Tibial nerve (tissue), 4 donors: ENCODE data around the gene ATP1A4.
"Not testable (repeated sequence)": the region's sequence is repeated elsewhere in the genome, so short reads cannot be mapped to it uniquely, and the experiment has no call there.

Experiments used
- EP300 ChIP-seq, 2 donors: sonication (generic); formaldehyde crosslinking; IDR thresholded peaks; one replicate each; pipeline ENCODE4 v1.6.1; 2017; ENCODE audit warnings: antibody characterized with exemption in 2 of 2, mild to moderate bottlenecking in 1 of 2
- TF ChIP-seq, protein P1 (sequence below), 5 experiments: fragments of 200-600 bp in 3 of 5; fragments of 450-650 bp in 2 of 5; sonication (generic) in 3 of 5; IDR thresholded peaks; one replicate each; pipeline ENCODE4 v1.5.1; 2016 to 2019; ENCODE audit warnings: antibody characterized with exemption in 5 of 5, mild to moderate bottlenecking in 3 of 5, moderate library complexity in 2 of 5

DNA sequence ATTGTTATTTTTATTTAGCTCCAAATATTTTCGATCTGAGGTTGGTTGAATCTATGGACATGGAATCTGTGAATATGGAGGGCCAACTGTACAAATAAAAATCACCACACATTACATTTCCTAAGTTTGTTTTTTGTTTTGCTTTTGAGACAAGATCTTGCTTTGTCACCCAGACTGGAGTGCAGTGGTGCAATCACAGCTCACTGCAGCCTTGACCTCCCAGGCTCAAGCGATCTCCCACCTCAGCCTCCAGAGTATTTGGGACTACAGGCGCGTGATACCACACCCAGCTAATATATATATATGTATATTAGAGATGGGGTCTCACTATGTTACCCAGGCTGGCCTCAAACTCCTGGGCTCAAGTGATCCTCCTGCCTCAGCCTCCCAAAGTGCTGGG is 25.1 kb upstream of the ATP1A4 start:
- TF ChIP-seq, protein P1, sequence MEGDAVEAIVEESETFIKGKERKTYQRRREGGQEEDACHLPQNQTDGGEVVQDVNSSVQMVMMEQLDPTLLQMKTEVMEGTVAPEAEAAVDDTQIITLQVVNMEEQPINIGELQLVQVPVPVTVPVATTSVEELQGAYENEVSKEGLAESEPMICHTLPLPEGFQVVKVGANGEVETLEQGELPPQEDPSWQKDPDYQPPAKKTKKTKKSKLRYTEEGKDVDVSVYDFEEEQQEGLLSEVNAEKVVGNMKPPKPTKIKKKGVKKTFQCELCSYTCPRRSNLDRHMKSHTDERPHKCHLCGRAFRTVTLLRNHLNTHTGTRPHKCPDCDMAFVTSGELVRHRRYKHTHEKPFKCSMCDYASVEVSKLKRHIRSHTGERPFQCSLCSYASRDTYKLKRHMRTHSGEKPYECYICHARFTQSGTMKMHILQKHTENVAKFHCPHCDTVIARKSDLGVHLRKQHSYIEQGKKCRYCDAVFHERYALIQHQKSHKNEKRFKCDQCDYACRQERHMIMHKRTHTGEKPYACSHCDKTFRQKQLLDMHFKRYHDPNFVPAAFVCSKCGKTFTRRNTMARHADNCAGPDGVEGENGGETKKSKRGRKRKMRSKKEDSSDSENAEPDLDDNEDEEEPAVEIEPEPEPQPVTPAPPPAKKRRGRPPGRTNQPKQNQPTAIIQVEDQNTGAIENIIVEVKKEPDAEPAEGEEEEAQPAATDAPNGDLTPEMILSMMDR (IDR thresholded peaks at IDR 0.05): not testable (repeated sequence)
- TF ChIP-seq EP300 (IDR thresholded peaks at IDR 0.05): not testable (repeated sequence)
